GM12878 (cell line): Measurements from ENCODE around the gene MGP.
A peak's percentile ranks its signal among the peaks of the same experiment; 100 is the strongest.

Source experiments
- CTCF ChIP-seq, 3 experiments: IDR thresholded peaks in 2 of 3; conservative IDR thresholded peaks in 1 of 3; 2 replicates each; pipeline ENCODE4 v1.5.1; 2011; ENCODE audit warnings: low read depth in 3 of 3, low read length in 3 of 3, mild to moderate bottlenecking in 3 of 3, control low read depth in 2 of 3, moderate library complexity in 2 of 3, inconsistent platforms in 1 of 3, mixed read lengths in 1 of 3; ENCODE audit not compliant: control insufficient read depth in 2 of 3, insufficient read depth in 1 of 3; ENCODE audit errors: extremely low read depth in 1 of 3
- MEF2A ChIP-seq: IDR thresholded peaks from 2 replicates; pipeline ENCODE4 v1.6.1; 2011; ENCODE audit warnings: low read depth, mild to moderate bottlenecking, low read length, moderate library complexity; ENCODE audit not compliant: insufficient read depth
- SRF ChIP-seq, 2 experiments: IDR thresholded peaks; 2 replicates each; pipeline ENCODE4 v1.6.1; 2011; ENCODE audit warnings: low read depth in 2 of 2, low read length in 2 of 2, mild to moderate bottlenecking in 1 of 2, moderate library complexity in 1 of 2
- ZNF274 ChIP-seq: IDR thresholded peaks from one replicate; pipeline ENCODE4 v1.8.0; 2011; ENCODE audit not compliant: insufficient read length, insufficient read depth

DNA sequence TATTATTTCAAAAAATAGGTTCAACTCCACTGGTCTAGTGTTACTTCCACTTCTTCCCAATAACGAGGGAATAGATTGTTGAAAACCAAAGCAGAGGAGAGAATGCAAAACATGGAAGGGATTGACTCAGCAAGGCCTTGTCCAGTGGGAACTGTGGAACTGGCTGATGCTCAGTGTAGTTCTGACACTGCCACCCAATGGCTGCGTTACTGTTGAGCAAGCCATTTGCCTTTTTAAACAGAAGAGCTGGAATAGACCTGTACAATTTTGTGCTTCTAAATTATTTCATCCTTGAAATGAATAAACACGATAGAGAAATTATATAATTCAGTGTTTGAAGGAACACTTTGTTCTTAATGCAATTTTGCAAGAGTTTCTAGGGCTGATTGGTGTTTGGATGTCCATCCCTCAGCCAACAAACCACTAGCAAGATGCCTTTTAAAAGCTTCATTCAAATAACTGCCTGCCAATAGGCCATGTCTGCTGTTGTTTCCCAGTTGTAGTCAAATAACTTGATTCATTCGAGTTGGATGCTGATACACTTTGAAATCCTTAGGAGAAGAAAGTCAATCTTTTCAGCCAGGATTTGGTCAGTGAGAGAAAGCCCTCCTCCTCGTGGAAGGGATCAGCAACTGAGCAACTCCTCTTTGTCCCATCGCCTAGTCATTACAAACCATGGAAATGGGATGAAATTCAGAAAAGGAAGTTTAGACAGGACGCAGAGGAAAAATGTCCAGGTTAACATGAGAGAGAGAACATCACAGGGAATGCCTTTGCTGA, 7.3 kb upstream of the MGP start:
- TF ChIP-seq ZNF274, result no peak
- TF ChIP-seq SRF (IDR thresholded peaks at IDR 0.05; ENCODE audit: low read depth in 2 of 2, low read length in 2 of 2), result no peak
- TF ChIP-seq MEF2A, result no peak
- peak in 2 of 3 experiments; percentile 19 to 44; a peak in 3 of 6 replicates for TF ChIP-seq CTCF (IDR thresholded peaks at IDR 0.05 in 2 of 3, conservative IDR thresholded peaks at IDR 0.05 in 1 of 3; ENCODE audit: control insufficient read depth in 2 of 3, extremely low read depth in 1 of 3, insufficient read depth in 1 of 3, low read depth in 3 of 3, low read length in 3 of 3)
